ENCODE results near the gene PLSCR2.

DNA sequence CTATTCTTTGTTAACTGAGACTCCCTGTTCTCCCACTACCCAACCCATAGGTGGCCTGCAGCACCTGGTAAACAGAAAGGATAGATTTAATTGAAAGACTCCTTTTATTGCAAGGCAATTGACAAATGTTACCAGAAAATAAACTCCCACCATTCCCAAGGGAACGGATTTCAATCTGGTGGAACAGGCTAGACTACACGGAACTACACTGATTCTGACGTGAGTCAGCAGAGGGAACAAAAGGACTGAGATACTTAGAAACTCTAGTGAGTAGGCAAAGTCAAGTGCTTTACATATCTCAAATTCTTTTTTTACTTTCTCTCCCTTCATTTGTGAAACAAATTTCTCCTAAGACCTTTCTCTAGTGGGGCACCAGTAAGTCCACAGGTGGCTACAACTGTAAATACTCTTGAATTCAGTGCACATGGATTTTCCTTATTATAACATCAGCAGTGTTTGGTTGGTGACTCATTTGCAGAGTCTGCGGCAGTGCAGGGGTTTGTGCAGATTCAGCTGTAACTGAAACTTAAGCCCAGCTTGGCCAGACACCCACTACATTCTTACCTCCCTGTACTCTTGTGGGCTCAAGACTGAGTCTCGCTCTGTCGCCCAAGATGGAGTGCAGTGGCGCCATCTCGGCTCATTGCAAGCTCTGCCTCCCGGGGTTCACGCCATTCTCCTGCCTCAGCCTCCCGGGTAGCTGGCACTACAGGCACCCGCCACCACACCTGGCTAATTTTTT is 34.3 kb upstream of the PLSCR2 start:
- TF ChIP-seq, protein P1, sequence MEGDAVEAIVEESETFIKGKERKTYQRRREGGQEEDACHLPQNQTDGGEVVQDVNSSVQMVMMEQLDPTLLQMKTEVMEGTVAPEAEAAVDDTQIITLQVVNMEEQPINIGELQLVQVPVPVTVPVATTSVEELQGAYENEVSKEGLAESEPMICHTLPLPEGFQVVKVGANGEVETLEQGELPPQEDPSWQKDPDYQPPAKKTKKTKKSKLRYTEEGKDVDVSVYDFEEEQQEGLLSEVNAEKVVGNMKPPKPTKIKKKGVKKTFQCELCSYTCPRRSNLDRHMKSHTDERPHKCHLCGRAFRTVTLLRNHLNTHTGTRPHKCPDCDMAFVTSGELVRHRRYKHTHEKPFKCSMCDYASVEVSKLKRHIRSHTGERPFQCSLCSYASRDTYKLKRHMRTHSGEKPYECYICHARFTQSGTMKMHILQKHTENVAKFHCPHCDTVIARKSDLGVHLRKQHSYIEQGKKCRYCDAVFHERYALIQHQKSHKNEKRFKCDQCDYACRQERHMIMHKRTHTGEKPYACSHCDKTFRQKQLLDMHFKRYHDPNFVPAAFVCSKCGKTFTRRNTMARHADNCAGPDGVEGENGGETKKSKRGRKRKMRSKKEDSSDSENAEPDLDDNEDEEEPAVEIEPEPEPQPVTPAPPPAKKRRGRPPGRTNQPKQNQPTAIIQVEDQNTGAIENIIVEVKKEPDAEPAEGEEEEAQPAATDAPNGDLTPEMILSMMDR (IDR thresholded peaks at IDR 0.05), result no peak
- TF ChIP-seq POLR2A (IDR thresholded peaks at IDR 0.05), result no peak
